NOMO-1 (cell line): Measurements from ENCODE around the gene CCND1.
A peak's percentile ranks its signal among the peaks of the same experiment; 100 is the strongest.

Experiments used
- DNase-seq, 2 experiments: peaks; one replicate each; lab custom pipeline; 2025; ENCODE audit not compliant: unreplicated experiment in 2 of 2; lab: John Stamatoyannopoulos, UW

CCND1 gene

GRCh38 chr11:69664103-69664775, 23.3 kb downstream of the CCND1 start:
- no peak for DNase-seq

GRCh38 chr11:69664901-69665300, 23.9 kb downstream of the CCND1 start:
- DNase-seq = no peak

- no peak for DNase-seq
Observed at GRCh38 chr11:69665669-69666068, 24.7 kb downstream of the CCND1 start.

GRCh38 chr11:69666261-69666660, 25.3 kb downstream of the CCND1 start:
- no peak for DNase-seq

GRCh38 chr11:69666752-69667536, 26.0 kb downstream of the CCND1 start:
- no peak for DNase-seq

GRCh38 chr11:69667619-69668604, 27.0 kb downstream of the CCND1 start:
- DNase-seq = no peak

- DNase-seq = no peak
Observed at GRCh38 chr11:69669486-69669885, 28.5 kb downstream of the CCND1 start.

GRCh38 chr11:69670158-69670845, 29.3 kb downstream of the CCND1 start:
- peak; percentile 12 to 30 for DNase-seq

GRCh38 chr11:69671734-69672465, 30.9 kb downstream of the CCND1 start:
- no peak for DNase-seq

- DNase-seq = peak in 1 of 2 experiments; percentile 22
Observed at GRCh38 chr11:69674267-69674885, 33.4 kb downstream of the CCND1 start.

GRCh38 chr11:69674886-69675714, 34.1 kb downstream of the CCND1 start, which contains the start of gene LTO1:
TSS of gene LTO1 (minus strand) at chr11:69675353. CDS start at chr11:69675239, 114 bp downstream.
- DNase-seq = peak; percentile 93 to 96

- DNase-seq = no peak
Observed at GRCh38 chr11:69677749-69678148, 36.8 kb downstream of the CCND1 start.

- DNase-seq = no peak
Observed at GRCh38 chr11:69680688-69681087, 39.7 kb downstream of the CCND1 start.

- peak in 1 of 2 experiments; percentile 2 for DNase-seq
Observed at GRCh38 chr11:69682221-69682620, 41.3 kb downstream of the CCND1 start.

- no peak for DNase-seq
Observed at GRCh38 chr11:69682681-69683326, 41.8 kb downstream of the CCND1 start.

GRCh38 chr11:69683764-69684333, 42.9 kb downstream of the CCND1 start:
- no peak for DNase-seq

- DNase-seq = no peak
Observed at GRCh38 chr11:69684651-69685050, 43.7 kb downstream of the CCND1 start.
